RKO (cell line): ENCODE measurements around the gene R3HDM2.
A peak's percentile ranks its signal among the peaks of the same experiment; 100 is the strongest.

Experiments
- DNase-seq: peaks from one replicate; pipeline ENCODE4 v3.0.0-alpha.2; 2016; ENCODE audit warnings: low spot score

The R3HDM2 gene

DNA sequence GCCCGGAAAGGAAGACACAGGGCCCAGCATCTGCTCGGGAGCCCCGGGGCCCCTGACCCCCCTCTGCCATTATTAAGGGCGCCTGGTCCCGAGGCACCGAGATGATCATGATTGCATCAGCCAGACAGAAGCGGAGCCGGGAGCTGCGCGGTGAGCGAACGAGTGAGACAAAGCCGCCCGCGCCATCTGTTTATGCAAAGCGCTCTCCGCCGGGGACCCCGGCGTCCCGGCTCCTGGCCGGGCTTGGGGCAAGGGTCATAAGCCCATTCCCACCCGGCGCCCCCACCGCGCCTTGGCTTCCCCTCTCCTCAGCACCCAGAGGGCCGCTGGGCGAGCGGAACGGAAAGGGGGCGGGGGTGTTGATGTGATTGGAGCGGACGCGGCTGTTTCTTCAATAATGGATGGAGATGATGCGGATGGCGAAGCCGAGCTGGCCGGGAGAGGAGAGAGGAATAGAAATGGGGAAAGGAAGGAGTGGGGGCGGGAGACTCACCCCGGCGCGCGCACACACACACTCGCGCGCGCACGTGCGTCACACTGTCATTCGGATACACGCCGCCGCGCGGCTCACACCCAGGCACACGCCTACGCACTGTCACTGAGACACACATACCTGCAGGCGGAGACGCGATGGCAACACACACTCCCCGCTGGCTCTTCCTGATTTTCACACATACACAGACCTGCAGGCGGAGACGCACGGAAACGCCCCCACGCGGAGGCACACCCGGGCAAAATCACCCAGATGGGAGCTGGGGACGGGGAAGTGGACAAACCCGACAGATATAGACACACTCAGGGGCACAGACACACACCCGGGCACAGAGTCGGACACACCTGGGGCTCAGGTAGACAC is 190.5 kb downstream of the R3HDM2 start:
- peak; percentile 88 for DNase-seq

DNA sequence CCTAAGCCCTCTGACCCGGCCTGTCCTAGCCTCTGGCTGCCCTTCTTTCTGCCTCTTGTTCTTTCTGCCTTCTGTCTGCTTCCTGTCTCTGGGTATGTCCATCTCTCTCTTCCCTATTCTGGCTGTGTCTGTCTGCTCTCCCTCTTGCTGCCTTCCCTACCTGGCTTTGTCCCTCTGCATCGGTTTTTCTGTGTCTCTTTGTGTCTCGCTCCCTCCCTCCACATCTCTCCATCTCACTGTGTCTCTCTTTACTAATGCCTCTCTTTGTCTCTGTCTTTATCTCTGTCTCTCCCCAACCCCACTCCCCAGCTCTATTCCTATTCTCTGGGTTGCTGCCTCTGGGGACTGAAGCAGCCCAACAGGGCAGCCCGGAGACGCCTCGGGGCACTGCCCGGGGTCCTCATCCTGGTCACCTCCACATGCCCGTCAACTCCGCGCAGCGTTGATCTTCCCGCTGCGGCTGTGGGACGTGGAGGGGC is 191.2 kb downstream of the R3HDM2 start:
- DNase-seq = no peak

DNA sequence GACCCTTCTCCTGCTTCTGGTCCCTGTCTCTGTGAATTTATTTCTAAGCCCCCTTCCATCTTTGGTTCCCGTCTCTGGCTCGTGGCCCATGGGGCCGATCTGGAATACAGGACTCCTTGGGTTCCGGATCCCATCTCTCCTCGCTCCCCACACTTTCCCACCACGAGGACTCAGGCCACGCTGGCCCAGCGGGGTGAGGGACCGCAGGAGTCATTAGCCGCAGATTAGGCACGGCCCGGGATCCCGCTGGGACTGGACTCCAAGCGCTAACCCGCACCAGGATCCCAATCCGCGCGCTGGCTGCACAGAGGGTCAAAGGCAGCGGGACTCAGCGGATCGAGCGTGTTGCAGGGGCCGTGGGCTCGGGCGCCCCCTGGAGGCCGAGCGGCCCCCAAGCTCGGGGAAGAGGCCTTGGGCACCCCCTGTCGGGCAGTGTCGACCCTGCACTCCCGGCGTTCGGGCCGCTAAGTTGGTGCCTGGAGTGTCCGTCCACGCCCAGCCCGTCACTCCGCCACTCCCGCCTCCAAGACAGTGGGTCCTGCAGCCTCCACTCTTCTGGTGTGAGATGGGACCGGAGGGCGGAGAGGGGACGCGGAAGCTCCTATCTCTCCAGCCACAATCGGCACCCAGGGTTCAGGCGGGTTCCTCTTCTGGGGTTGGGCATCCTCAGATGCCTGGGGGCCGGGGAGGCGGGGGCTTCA is 191.8 kb downstream of the R3HDM2 start:
- peak; percentile 89 for DNase-seq

DNA sequence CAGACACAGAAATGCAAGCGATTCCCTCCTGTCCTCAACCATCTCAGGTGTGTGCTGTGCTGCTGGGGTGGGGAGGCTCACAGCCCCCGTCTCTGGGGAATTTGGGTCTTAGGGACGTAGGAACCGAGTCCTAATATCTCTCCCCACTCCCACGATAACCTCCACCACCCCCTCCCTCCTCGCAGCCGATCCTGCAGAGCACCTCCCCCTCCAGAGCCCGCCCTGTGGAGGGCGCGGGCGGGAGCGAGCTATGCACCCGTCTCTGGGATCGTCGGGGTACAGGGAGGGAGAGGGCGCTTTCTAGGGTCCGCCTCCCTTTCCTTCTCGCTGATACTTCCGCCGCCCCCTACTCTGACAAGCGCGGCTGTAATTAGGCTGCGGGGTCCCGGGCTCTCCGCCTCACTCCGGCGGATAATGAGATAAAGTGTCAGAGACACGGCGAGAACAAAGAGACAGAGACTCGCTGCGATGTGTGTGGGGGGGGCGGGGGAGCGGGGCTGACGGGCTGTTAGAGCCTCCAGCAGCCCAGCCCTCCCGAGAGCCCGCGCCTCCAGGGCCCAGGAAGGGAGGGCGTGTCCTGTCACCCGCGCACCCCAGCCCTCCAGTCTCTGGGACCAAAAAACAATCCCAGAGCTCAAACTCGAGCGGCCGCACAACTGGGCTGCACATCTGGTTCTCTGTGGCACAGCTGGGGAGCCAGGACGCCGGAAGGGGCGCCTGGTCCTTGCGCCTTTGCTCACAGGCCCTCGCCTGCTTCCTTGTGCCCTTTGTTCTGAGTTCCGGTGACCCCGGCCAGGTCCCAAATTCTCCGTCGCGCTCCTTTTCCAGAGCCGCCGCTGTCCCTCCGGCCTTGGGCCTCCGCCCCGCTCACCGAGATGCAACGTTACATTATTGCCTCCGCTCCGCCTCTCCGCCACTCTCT is 192.7 kb downstream of the R3HDM2 start:
- DNase-seq = no peak

DNA sequence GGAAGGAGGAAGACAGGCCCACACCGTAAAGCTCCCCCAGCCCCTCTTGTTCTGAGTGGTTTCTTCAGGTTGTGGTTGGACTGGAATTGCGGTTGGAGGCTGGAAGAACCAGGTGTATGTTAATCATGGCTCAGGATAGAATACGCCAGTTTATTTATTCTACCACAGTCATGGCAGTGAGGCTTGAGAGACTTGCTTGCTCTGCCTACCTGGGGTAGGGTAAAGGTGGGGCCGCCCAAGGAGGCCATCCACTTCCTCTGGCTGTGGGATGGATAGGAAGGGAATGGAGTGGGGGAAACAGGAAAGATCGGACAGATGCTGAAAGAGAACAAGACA is 193.3 kb downstream of the R3HDM2 start:
- no peak for DNase-seq

DNA sequence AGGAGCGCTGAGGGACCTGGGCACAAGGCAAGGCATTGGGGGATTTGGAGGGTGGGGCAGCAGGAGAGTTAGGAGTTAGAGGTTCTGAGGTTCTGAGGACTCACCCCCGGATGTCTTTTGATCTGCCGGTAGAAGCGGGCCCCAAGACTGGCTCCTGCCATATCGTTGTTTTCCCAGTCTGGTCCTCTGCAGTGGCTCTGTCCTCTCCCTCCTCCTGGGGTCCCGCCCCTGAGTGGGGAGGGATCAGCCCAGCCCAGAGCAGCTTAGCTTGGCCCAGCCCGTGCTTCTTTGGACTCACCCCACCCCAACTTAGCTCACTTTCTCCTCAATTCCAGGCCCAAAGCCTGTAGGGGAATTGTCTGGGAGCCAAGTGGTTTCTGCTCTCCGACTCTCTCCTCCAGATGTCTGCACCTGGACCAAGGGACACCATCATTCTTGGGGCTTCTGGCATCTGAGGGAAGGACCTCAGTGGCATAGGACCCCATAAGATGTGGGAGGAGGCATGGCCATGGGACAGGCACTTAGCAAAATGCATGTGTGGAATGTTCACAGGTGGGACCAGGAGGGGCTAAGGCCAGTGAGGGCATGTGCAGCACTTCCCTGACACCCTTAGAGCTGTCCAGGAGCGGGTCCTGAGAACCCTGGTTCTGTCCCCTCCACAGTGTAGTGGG is 193.8 kb downstream of the R3HDM2 start:
- no peak for DNase-seq

DNA sequence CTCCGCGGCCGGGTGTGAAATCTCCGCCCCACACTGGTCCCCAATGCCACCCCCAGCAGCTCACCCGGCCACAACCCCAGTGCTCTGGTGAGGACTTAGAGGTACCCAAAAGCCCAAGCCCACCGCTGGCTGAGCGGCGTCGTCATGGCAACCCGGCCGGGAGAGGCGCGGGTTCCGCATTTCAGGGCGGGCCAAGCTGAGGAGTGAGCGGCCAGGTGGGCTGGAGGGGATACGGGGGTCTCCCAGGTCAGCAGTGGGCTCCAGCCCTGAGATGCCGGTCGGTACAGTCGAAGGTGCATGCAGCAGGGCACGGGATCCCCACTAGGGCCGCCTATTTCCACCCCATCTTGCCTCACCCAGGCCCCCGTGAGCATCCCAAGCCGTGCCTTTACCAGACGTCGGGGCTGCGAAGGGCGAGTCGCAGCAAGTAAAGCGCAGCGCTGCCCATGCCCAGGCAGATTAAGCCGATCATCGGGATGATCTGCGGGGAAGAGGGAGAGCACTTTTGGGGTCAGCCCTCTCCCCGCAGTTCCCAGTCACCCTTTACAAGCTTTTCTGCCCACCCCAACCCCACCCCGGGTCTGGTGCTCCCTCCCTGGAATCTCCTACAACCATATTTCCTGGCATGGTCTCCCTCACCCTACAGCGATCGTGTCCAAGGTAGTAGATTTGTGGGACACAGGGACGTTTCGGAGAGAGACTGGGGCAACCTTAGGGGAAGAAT is 194.5 kb downstream of the R3HDM2 start:
- DNase-seq = no peak

DNA sequence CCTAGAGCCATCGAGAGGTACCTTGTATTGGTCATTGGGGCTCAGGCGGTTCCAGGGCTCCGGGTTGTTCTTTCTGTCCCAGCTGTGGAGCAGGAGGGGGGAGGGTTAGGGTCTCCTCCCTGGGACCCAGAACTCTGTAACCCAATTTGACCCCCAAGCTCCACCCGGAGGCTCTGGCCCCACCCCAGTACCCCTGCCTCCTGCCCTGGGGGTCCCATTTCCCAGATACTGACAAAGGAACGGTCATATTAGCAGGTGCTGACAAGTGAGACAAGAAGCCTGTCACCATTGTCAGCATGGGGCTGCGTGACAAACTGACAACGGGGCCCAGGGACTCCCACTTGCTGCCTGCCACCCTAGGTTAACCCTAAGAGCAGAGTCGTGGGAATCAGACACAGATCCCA is 195.1 kb downstream of the R3HDM2 start:
- DNase-seq = no peak

DNA sequence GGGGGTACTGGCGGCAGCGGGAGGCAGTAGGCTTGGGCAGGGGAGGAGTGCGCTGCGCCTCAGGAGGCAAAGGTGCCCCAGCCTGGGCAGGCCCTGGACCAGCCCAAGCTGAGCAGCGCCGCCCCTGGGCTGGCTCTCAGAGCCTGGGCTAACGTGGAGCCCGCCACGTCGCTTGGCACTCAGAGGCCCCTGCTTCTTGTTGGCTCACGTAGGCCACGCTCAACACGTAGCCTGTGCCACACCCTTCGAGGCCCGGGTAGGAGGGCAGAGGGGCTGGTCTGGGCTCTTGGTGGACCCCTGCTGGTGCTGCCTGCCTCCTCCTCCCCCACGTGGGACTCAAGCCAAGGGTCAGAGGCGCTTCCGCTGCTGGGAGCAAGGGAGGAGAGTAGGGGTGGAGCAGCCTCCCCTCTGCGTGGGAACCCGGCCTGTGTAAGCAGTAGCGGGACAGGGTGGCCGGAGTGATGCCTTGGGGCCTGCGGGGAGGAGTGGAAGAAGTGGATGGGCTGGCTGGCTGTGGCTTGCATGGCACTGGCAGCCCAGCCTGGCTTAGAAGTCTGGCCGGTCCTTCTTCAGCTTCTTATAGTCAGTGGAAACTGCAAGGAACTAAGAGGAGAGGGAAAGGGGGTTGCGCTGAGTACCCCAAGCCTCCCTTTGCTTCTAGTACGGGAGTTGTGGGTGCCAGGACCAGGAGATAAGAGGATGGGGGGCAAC is 195.7 kb downstream of the R3HDM2 start:
- DNase-seq = no peak

DNA sequence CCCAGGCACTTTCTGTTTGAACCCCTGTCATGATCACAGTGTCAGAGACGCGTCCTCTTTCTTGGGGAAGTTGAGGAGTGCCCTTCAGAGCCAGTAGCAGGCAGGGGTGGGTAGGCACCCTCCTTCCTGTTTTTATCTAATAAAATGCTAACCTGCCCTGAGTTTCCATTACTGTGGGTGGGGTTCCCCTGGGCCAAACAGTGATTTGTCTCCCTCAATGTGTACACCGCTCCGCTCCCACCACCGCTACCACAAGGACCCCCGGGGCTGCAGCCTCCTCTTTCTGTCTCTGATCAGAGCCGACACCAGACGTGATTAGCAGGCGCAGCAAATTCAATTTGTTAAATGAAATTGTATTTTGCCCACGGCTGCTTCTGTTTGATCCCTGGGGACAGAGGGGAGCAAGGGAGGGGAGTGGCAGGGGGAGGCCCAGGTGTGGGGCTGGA is 196.2 kb downstream of the R3HDM2 start:
- no peak for DNase-seq

DNA sequence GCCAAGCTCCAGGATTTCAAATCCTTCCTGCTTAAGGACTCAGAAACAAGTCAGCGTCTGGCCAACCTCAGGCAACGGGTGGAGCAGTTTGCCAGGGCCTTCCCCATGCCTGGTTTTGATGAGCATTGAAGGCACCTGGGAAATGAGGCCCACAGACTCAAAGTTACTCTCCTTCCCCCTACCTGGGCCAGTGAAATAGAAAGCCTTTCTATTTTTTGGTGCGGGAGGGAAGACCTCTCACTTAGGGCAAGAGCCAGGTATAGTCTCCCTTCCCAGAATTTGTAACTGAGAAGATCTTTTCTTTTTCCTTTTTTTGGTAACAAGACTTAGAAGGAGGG is 196.6 kb downstream of the R3HDM2 start:
- DNase-seq = no peak

DNA sequence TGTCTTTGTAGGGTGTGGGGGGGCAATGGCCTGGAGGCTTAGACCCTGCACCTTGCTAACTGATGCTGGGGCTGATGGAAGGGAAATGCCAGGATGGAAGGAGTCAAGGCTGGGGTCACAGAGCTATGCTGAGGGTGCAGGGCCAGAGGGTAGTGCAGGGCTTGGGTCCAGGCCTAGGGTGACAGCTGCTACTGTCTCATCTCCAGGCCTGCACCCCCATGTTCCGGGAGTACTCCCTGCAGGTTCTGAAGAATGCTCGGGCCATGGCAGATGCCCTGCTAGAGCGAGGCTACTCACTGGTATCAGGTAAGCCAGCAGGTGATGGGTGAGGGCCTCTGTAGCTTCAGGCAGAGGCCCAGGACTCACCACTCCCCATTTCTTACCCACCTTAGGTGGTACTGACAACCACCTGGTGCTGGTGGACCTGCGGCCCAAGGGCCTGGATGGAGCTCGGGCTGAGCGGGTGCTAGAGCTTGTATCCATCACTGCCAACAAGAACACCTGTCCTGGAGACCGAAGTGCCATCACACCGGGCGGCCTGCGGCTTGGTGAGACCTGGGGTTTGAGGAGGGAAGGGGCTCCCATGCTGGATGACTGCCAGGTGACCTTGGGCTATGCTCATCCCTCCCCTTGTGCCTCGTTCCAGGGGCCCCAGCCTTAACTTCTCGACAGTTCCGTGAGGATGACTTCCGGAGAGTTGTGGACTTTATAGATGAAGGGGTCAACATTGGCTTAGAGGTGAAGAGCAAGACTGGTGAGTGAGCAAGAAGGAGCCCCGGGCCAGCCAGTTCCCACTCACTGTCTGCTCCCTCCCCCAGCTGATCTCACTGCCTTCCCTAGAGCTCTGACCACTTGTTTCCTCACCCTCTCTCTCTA is 197.2 kb downstream of the R3HDM2 start:
- peak; percentile 58 for DNase-seq

DNA sequence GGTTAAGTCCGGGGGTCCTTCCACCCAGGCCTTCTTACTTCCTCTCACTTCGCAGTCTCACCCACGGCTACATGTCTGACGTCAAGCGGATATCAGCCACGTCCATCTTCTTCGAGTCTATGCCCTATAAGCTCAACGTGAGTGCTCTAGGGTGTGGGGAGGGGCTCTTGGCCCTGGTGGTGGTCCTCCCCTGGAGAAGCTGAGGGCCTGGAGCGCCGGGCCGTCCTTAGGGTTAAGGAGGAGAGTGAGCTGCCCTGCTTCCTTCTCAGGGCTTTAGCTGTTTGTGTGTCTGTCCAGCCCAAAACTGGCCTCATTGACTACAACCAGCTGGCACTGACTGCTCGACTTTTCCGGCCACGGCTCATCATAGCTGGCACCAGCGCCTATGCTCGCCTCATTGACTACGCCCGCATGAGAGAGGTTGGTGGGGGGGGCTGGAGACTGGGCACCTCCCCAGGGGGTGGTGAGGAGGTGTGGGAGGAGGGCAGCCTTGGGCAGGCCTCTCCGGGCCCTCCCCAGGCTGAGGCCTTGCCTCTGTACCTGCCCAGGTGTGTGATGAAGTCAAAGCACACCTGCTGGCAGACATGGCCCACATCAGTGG is 198.6 kb downstream of the R3HDM2 start:
- no peak for DNase-seq

DNA sequence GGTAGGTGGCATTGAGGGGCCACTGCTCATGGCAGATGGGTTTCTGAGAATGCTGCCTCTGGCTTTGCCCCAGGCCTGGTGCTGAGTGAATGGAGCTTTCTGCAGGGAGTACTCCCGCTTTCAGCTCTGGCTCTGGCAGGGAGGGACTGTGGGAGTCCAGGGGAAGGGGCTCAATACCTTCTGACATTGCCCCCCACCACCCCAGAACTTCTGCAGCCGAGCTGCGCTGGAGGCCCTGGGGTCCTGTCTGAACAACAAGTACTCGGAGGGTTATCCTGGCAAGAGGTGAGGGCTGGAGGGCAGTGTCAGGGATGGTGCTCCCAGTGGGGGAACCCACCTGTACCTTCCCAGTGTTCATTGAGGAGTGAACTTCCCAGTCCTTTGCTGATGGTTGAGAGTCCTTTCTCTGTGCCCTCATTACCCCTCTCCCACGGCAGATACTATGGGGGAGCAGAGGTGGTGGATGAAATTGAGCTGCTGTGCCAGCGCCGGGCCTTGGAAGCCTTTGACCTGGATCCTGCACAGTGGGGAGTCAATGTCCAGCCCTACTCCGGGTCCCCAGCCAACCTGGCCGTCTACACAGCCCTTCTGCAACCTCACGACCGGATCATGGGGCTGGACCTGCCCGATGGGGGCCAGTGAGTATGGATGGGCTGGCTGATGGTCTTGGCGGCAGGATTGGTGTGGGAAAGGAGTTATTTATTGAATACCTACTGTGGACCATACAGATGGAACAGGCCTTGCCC is 199.4 kb downstream of the R3HDM2 start:
- DNase-seq = no peak

DNA sequence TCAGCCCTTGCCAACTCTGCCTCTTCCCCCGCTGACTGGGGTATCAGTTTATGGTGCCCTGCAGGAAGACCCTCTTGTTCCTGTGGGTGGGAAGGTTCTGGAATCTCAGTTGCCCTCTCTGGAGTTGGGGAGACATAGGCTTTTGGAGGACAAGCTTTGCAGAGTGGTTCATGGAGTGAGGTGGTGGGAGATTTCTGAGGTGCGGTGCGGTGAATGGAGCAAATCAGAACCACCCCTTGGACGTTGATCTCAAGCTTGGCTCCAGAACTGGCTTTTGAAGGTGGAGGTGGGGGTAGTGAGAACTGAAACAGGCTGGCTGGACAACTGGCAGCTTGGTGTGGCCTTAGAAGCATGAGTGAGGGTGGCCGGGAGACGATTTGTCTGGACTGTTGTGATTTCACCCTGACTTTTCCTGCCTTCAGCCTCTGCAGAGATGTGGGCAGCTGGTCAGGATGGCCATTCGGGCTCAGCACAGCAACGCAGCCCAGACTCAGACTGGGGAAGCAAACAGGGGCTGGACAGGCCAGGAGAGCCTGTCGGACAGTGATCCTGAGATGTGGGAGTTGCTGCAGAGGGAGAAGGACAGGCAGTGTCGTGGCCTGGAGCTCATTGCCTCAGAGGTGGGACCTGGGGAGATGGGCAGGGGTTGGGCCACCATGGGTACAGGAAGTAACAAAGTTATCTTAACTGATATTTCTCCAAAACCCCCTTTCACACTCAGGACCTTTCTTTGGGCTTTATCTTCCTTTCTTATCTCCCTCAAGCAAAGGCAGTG is 200.3 kb downstream of the R3HDM2 start:
- no peak for DNase-seq

DNA sequence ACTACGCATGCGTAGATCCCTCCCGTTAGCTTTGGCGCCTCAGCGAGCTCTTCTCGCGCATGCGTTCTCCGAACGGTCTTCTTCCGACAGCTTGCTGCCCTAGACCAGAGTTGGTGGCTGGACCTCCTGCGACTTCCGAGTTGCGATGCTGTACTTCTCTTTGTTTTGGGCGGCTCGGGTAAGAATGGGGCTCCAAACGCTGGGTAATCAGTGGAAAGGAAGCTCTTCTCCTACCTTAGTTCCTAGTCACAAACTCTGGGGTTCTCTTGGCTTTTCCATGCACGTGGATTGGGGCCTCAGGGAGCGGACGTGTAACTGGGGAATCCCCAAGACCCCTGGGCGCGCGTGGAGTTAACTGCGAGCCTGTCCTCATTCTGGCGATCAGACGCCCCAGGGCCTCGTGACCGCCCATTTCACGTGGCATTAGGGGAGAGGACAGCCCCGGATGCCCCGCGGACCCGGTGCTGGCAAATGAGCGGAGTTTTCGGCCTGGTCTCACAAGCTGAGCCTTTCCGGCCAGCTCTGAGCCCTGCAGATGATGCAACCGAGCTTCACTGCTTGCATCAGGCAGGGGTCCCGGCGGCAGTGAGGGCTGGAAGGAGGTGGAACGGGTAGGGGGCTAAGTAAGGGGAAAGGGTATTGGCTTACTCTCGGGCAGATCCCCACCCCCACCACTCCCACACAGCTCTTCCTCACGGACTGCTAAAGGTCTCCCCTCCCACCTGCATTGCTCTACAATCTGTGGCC is 201.0 kb downstream of the R3HDM2 start, which contains the start of gene SHMT2:
SHMT2 (plus strand) TSS at position 78 of the 747 bp plus-strand sequence; CDS start at position 146, 68 bp downstream.
- DNase-seq = peak; percentile 99
